Measurements from ENCODE around the gene MAD2L1BP. TPM values are rescaled to one million over a fixed set of nuclear protein-coding genes. Genes with fewer than 3 reads are reported as not detected.

The MAD2L1BP gene
- total RNA-seq, 4 donors from 2014 or later: 32.2 to 72.0 (median 58.0) TPM

- Histone ChIP-seq H3K4me1 (peaks cover 0 to 7% (median 0%) of the 10 kb centered on the region in 4 donors), H3K36me3 (peaks cover 0 to 85% (median 0%) of the 10 kb centered on the region in 3 donors), H3K4me3 (no peak overlapping the region), H3K9me3 (no peaks in the 10 kb centered on the region), H3K27me3 (no peaks in the 10 kb centered on the region), H3K27ac (no peak overlapping the region)
- TF ChIP-seq CTCF (IDR thresholded peaks at IDR 0.05) (no peak), POLR2A (IDR thresholded peaks at IDR 0.05) (no peak)
- DNase-seq: no peak
Measured at GRCh38 chr6:43674291-43674690, 38.7 kb downstream of the MAD2L1BP start.

DNA sequence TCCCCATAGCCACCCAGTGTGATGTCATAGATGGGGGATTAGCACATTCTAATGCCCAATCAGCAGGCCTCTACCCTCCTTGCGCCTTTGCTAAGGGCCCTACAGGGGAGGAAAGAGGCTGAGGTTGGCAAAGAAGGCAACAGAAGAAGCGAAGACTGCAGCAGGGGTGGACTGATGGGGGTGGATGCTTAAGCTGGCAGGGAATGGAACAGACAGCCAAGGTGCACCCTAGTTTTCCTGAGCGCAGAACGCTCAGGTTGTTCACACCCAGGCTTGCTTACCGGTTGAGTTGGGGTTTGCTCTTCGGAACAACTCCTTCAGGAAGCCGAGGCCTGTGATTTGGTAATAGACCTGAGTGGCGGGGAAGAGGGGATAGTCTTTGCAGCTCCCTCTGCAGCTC, 39.3 kb downstream of the MAD2L1BP start:
- Histone ChIP-seq H3K27me3 (no peaks in the 10 kb centered on the region), H3K27ac (no peak overlapping the region), H3K9me3 (no peaks in the 10 kb centered on the region), H3K4me1 (peaks cover 0 to 1% (median 0%) of the 10 kb centered on the region in 4 donors), H3K36me3 (peaks cover 0 to 91% (median 0%) of the 10 kb centered on the region in 3 donors), H3K4me3 (no peak overlapping the region)
- TF ChIP-seq POLR2A (IDR thresholded peaks at IDR 0.05) (no peak), CTCF (IDR thresholded peaks at IDR 0.05) (no peak)
- DNase-seq: no peak

GRCh38 chr6:43676962-43677606, 41.4 kb downstream of the MAD2L1BP start:
- TF ChIP-seq CTCF (IDR thresholded peaks at IDR 0.05): no peak
- TF ChIP-seq POLR2A (IDR thresholded peaks at IDR 0.05): no peak
- no peak for DNase-seq
- H3K36me3 ChIP-seq: peaks cover 0 to 90% (median 0%) of the 10 kb centered on the region in 3 donors

GRCh38 chr6:43677759-43678158, 42.1 kb downstream of the MAD2L1BP start:
- Histone ChIP-seq H3K9me3 (no peaks in the 10 kb centered on the region), H3K36me3 (peaks cover 0 to 84% (median 0%) of the 10 kb centered on the region in 3 donors), H3K4me3 (no peak overlapping the region), H3K27ac (no peak overlapping the region), H3K27me3 (no peaks in the 10 kb centered on the region), H3K4me1 (peaks cover 0 to 10% (median under 1%) of the 10 kb centered on the region in 4 donors)
- TF ChIP-seq POLR2A (IDR thresholded peaks at IDR 0.05) (no peak), CTCF (IDR thresholded peaks at IDR 0.05) (no peak)
- DNase-seq: no peak

More at GRCh38 chr6:43676962-43677606, 41.4 kb downstream of the MAD2L1BP start:
- Histone ChIP-seq H3K27ac (no peak overlapping the region), H3K4me3 (no peak overlapping the region), H3K27me3 (no peaks in the 10 kb centered on the region), H3K9me3 (no peaks in the 10 kb centered on the region), H3K4me1 (peaks cover 0 to 3% (median 0%) of the 10 kb centered on the region in 4 donors)

DNA sequence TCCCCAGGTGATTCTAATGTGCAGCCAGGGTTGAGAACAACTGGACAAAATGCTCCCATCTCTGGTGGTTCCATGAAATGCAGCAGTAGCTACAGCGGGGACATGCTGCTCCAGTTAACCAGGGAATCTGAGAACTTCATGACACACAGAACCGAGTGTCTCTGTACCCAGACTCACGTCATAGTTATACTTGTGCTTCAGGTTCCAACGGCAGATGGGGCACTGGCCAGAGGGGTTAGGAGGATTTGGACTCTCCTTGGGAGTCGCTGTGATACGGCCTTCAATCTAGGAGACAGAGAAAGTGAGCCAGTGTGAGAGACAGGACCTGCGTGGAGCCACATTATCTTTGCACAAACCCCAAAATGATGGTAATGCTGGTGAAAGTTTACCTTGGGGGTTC, 42.7 kb downstream of the MAD2L1BP start:
- DNase-seq: no peak
- peaks cover 0 to 79% (median 0%) of the 10 kb centered on the region in 3 donors for H3K36me3 ChIP-seq
- H3K9me3 ChIP-seq: no peaks in the 10 kb centered on the region

More for the DNA sequence above, 42.7 kb downstream of the MAD2L1BP start:
- peaks cover 0 to 15% (median 1%) of the 10 kb centered on the region in 4 donors for H3K4me1 ChIP-seq
- H3K27me3 ChIP-seq: no peaks in the 10 kb centered on the region
- no peak for TF ChIP-seq POLR2A (IDR thresholded peaks at IDR 0.05)
- no peak for TF ChIP-seq CTCF (IDR thresholded peaks at IDR 0.05)
- H3K27ac ChIP-seq: no peak overlapping the region
- H3K4me3 ChIP-seq: no peak overlapping the region
